Stimulated activated CD8-positive, alpha-beta memory T cell treated with anti-CD3 and anti-CD28 coated beads, Interleukin-15, amount 100 ng/mL, for 24 hours (primary cell): ENCODE results near the gene ZNF280A.
"Not testable (repeated sequence)": the region's sequence is repeated elsewhere in the genome, so short reads cannot be mapped to it uniquely, and the experiment has no call there.

Experiments used
- DNase-seq: peaks from one replicate; pipeline ENCODE4 v3.0.0-alpha.2; 2020; ENCODE audit warnings: low read depth

Gene ZNF280A

GRCh38 chr22:22538226-22538989 is 18.3 kb upstream of the ZNF280A start:
- DNase-seq: no peak

- no peak for DNase-seq
Observed at GRCh38 chr22:22536916-22537315, 16.8 kb upstream of the ZNF280A start.

- DNase-seq: no peak
Observed at GRCh38 chr22:22536515-22536914, 16.4 kb upstream of the ZNF280A start.

GRCh38 chr22:22535662-22536061 is 15.6 kb upstream of the ZNF280A start:
- no peak for DNase-seq

- no peak for DNase-seq
Observed at GRCh38 chr22:22534604-22535415, 14.7 kb upstream of the ZNF280A start.

- no peak for DNase-seq
Observed at GRCh38 chr22:22533863-22534262, 13.8 kb upstream of the ZNF280A start.

- DNase-seq: no peak
Observed at GRCh38 chr22:22533417-22533816, 13.3 kb upstream of the ZNF280A start.

GRCh38 chr22:22532547-22533071 is 12.5 kb upstream of the ZNF280A start:
- DNase-seq: not testable (repeated sequence)

GRCh38 chr22:22531770-22532546 is 11.9 kb upstream of the ZNF280A start:
- DNase-seq: no peak

- no peak for DNase-seq
Observed at GRCh38 chr22:22528780-22529179, 8.7 kb upstream of the ZNF280A start.

GRCh38 chr22:22527312-22527711 is 7.2 kb upstream of the ZNF280A start:
- DNase-seq: no peak

GRCh38 chr22:22526125-22526912 is 6.2 kb upstream of the ZNF280A start:
- DNase-seq: no peak

- DNase-seq: no peak
Observed at GRCh38 chr22:22523494-22523893, 3.4 kb upstream of the ZNF280A start.

- DNase-seq: no peak
Observed at GRCh38 chr22:22521631-22522030, 1.6 kb upstream of the ZNF280A start.

- DNase-seq: no peak
Observed at GRCh38 chr22:22520667-22521602, 865 bp upstream of the ZNF280A start.

GRCh38 chr22:22519591-22519990 is 479 bp downstream of the ZNF280A start:
- no peak for DNase-seq

- no peak for DNase-seq
Observed at GRCh38 chr22:22516992-22517391, 3.1 kb downstream of the ZNF280A start.

GRCh38 chr22:22515890-22516289 is 4.2 kb downstream of the ZNF280A start:
- DNase-seq: no peak

GRCh38 chr22:22514431-22514830 is 5.6 kb downstream of the ZNF280A start:
- not testable (repeated sequence) for DNase-seq

GRCh38 chr22:22513619-22514018 is 6.5 kb downstream of the ZNF280A start:
- DNase-seq: no peak
